Activated CD4-positive, CD25-positive, alpha-beta regulatory T cell treated with anti-CD3 and anti-CD28 coated beads, Interleukin-2, amount 50 U/mL, for 24 hours (primary cell): ENCODE data around the gene PILRA.
A peak's percentile ranks its signal among the peaks of the same experiment; 100 is the strongest.

ENCODE experiments used
- ATAC-seq, 2 donors: fragments of 150-1000 bp; cut with Tn5 transposase; one replicate each; pipeline ENCODE4 v1.10.0; 2021; ENCODE audit warnings: mild to moderate bottlenecking in 1 of 2, moderate library complexity in 1 of 2

PILRA gene

GRCh38 chr7:100413346-100413745 lies 40.1 kb downstream of the PILRA start:
- no peak for ATAC-seq

DNA sequence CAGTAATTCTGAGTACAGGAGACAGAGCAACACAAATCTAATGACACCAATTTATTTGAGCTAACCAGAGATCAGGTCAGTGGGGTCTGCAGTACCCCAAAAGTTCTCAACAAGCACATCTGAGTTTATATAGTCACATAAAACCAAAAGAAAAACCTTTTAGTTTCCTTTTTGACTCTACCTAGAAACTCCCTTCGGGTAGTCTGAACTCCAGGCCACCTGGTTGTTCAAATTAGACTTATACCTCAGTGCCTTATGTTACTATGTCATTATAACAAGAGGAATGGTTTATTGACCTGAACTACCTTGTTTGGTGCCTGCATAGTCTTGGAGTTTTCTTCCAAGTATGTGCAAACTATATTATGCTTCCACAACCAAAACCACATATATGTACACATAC lies 40.6 kb downstream of the PILRA start:
- ATAC-seq = no peak

DNA sequence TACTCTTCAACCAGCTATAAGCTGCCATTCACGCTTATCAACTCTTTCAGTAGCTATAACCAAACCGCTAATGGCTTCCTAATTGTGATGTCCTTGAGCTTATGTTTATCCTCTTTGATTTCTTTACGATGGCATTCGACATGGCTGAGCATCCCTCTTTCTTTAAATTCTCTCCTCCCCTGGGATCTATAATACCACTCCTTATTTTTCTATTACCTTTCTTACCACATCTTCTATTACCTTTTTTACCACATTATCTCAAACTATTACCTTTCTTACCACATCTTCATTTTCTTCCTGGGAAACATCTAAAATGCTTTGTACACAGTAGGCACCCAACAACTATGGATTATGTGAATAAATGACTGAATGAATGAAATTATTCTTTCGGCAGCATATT lies 42.2 kb downstream of the PILRA start:
- ATAC-seq = no peak

DNA sequence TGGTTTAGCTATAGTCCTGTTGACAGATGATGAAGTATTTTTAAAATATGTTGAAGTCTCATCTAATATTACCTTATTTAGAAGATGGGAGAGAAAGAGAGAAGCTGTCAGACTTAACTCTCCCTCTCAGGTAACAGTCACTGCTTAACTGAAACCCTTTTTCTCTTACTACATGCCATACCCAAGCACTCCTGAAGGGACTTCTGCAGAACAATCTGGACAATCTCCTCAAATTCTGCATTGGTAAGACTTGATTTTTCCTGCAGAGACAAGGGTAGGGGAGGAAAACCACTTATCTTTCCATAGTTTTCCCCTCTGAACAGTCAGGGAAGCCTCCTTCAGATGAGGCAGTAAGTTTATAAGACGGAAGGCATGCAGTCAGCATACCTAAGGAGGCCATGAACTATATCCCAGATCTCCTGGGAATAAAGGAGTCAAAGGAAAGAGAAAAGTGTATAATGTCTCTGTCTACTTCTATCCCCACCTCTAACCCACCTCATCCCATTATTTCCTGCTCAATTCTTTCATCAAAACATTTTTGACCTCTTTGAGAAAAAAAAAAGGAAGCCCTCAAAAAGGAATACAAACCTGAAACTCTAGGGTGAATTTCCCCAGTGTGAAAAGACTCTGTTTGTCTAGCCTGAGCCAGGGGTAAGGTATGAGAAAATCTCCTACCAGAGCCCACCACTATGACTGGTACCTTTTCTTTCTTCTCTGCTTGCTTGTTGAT lies 45.8 kb downstream of the PILRA start:
- no peak for ATAC-seq

- no peak for ATAC-seq
These were observed 46.5 kb downstream of the PILRA start for GRCh38 chr7:100419660-100420226.

GRCh38 chr7:100423315-100423714 lies 50.0 kb downstream of the PILRA start:
- ATAC-seq = no peak

GRCh38 chr7:100425347-100425746 lies 52.1 kb downstream of the PILRA start:
- no peak for ATAC-seq

GRCh38 chr7:100426516-100426915 lies 53.2 kb downstream of the PILRA start:
- no peak for ATAC-seq

DNA sequence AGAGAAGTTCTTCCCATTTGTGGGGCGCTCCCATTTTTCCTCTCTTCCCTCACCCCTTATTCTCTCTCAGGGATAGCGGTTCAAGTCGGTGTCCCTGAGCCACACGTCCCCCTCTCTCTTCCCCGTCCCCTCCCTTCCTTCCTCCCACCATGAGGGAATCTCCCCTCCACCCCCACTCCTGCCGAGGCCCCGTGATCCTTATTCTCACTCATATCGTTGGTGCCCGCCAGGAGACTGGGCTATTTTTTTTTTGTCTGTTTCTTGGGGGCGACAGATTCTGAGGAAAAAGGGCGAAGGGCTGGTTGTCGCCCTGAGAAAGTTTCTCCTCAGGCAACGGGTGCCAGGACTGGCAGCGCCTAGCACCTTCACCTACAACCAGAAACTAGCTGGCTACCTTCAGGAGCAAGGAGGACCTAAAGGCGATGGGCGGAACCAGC lies 54.5 kb downstream of the PILRA start:
- no peak for ATAC-seq

- peak; percentile 52 to 62 for ATAC-seq
These were observed 55.1 kb downstream of the PILRA start, which contains the start of gene ZCWPW1 for GRCh38 chr7:100428199-100428966. TSS of gene ZCWPW1 (minus strand) at chr7:100428703. CDS start at chr7:100420649, 8,054 bp downstream.

- ATAC-seq = peak; percentile 55
These were observed 55.8 kb downstream of the PILRA start for GRCh38 chr7:100428967-100429636.

GRCh38 chr7:100429637-100430492 lies 56.6 kb downstream of the PILRA start, which contains the start of gene MEPCE:
TSS of gene MEPCE (plus strand) at chr7:100429831. CDS start at chr7:100430019, 188 bp downstream.
- peak; percentile 43 to 53 for ATAC-seq

GRCh38 chr7:100430493-100431285 lies 57.4 kb downstream of the PILRA start:
- ATAC-seq = no peak

GRCh38 chr7:100431286-100431735 lies 58.0 kb downstream of the PILRA start:
- ATAC-seq = no peak

GRCh38 chr7:100432053-100432452 lies 58.8 kb downstream of the PILRA start:
- no peak for ATAC-seq

DNA sequence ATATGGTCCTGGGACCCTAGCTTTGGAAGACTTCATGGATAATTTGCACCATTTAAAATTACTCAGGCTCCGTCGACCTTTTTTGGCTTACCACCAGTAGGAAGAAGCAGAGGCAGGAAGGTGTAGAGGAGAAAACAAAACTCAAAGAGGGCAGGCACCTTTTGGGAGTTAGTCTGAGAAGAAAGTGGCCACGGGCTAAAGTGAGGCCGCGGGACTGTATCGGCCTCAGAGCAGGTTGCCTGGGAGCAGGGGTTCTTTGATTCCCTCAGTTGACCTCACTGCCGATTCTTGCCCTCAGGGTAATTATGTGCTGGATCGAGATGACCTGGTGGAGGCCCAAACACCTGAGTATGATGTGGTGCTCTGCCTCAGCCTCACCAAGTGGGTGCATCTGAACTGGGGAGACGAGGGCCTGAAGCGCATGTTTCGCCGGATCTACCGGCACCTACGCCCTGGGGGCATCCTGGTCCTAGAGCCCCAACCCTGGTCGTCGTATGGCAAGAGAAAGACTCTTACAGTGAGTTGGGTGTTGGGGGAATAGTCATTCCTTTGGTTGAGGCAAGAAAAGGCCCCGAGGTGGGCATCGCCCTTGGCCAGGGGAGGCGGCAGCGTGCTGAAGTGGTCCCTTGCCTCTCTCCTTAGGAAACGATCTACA lies 59.5 kb downstream of the PILRA start:
- no peak for ATAC-seq

- ATAC-seq = no peak
These were observed 59.9 kb downstream of the PILRA start for GRCh38 chr7:100433276-100433591.

GRCh38 chr7:100433592-100434296 lies 60.5 kb downstream of the PILRA start:
- ATAC-seq = no peak

DNA sequence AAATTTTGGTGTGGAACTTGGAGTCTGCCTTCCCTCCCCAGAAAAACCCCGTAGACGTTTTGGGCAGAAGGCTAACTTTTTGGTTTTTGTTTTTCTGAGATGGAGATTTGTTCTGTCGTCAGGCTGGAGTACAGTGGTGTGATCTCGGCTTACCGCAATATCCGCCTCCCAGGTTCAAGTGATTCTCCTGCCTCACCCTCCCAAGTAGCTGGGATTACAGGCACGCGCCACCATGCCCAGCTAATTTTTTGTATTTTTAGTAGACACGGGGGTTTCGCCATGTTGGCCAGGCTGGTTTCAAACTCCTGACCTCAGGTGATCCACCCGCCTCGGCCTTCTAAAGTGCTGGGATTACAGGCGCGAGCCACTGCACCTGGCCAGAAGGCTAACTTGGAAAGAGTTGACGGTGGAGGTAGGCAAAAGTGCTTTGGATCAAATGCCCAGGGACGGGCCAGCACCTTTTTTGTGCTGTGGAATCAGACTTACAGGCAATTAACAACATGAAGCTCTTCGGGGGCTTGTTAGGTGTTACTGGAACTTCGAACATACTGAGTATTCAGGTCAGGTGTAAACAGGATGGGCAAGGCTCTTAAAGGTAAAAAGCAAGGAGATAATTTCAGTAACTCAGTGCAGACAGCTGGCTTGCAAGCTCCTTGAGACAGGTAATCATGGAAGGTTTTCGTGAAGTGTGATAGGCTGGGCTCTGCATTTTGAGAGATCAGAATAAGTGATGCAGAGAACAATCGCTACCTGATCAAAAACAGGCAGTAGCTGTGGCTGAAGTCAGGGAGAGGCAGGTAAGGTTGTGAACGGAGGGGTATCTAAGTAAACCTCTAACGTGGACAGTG lies 61.2 kb downstream of the PILRA start:
- ATAC-seq = no peak
